Mesenchymal stem cell (in vitro differentiated cells and primary cell): ENCODE data around the gene MED13L.

ENCODE experiments used
- DNase-seq: peaks from one replicate; pipeline ENCODE4 v3.0.0-alpha.2; 2013
- H2AFZ ChIP-seq: one replicate; pipeline ENCODE4 v1.6.1; 2013; ENCODE audit warnings: low read depth, mild to moderate bottlenecking, control low read depth, inconsistent platforms, low read length, moderate library complexity
- H2AK5ac ChIP-seq: 2 replicates; pipeline ENCODE4 v1.6.1; 2013; ENCODE audit warnings: low read length, moderate library complexity, mild to moderate bottlenecking, inconsistent platforms; ENCODE audit not compliant: severe bottlenecking
- H2BK120ac ChIP-seq: one replicate; pipeline ENCODE4 v1.6.1; 2013; ENCODE audit warnings: low read depth, mild to moderate bottlenecking, inconsistent platforms, low read length, moderate library complexity
- H2BK12ac ChIP-seq, 2 experiments: one replicate each; pipeline ENCODE4 v1.6.1; 2013; ENCODE audit warnings: inconsistent platforms in 2 of 2, low read length in 2 of 2, mild to moderate bottlenecking in 2 of 2, moderate library complexity in 2 of 2, control low read depth in 1 of 2
- H2BK15ac ChIP-seq: one replicate; pipeline ENCODE4 v1.6.1; 2013; ENCODE audit warnings: mild to moderate bottlenecking, low read depth, inconsistent platforms; ENCODE audit not compliant: poor library complexity, severe bottlenecking
- H2BK5ac ChIP-seq: 2 replicates; pipeline ENCODE4 v1.6.1; 2013; ENCODE audit warnings: low read depth, mild to moderate bottlenecking, low read length, control low read depth, inconsistent platforms; ENCODE audit not compliant: poor library complexity, severe bottlenecking
- H3K14ac ChIP-seq, 2 experiments: one replicate each; pipeline ENCODE4 v1.6.1; 2013; ENCODE audit warnings: inconsistent platforms in 2 of 2, low read length in 2 of 2, control low read depth in 1 of 2, mild to moderate bottlenecking in 1 of 2, moderate library complexity in 1 of 2
- H3K18ac ChIP-seq, 2 experiments: one replicate each; pipeline ENCODE4 v1.6.1; 2013; ENCODE audit warnings: inconsistent platforms in 2 of 2, low read length in 2 of 2, control low read depth in 1 of 2, low read depth in 1 of 2, mild to moderate bottlenecking in 1 of 2
- H3K23ac ChIP-seq, 2 experiments: one replicate each; pipeline ENCODE4 v1.6.1; 2013; ENCODE audit warnings: inconsistent platforms in 2 of 2, low read length in 2 of 2, mild to moderate bottlenecking in 2 of 2, moderate library complexity in 2 of 2, control low read depth in 1 of 2
- H3K27ac ChIP-seq: 2 replicates; pipeline ENCODE4 v1.5.1; 2013; ENCODE audit warnings: mild to moderate bottlenecking, moderate library complexity, low read length, control low read depth, inconsistent platforms; ENCODE audit not compliant: poor library complexity, severe bottlenecking
- H3K27me3 ChIP-seq, 2 experiments: 2 replicates each; pipeline versions ENCODE4 v1.6.1 to v1.7.0; 2013; ENCODE audit warnings: low read length in 2 of 2, mild to moderate bottlenecking in 2 of 2, moderate library complexity in 2 of 2, control low read depth in 1 of 2, inconsistent platforms in 1 of 2; ENCODE audit not compliant: control insufficient read depth in 1 of 2, insufficient read depth in 1 of 2
- H3K36me3 ChIP-seq, 2 experiments: 2 replicates each; pipeline versions ENCODE4 v1.6.1 to v1.7.0; 2013; ENCODE audit warnings: low read length in 2 of 2, control low read depth in 1 of 2, inconsistent platforms in 1 of 2, low read depth in 1 of 2, mild to moderate bottlenecking in 1 of 2; ENCODE audit not compliant: insufficient read depth in 2 of 2, control insufficient read depth in 1 of 2
- H3K4ac ChIP-seq, 2 experiments: one replicate each; pipeline ENCODE4 v1.6.1; 2013; ENCODE audit warnings: inconsistent platforms in 2 of 2, low read length in 2 of 2, mild to moderate bottlenecking in 2 of 2, moderate library complexity in 2 of 2, control low read depth in 1 of 2, low read depth in 1 of 2
- H3K4me1 ChIP-seq: 2 replicates; pipeline ENCODE4 v1.6.1; 2013; ENCODE audit warnings: low read depth, low read length, control low read depth; ENCODE audit not compliant: control insufficient read depth, insufficient read depth
- H3K4me2 ChIP-seq: 2 replicates; pipeline ENCODE4 v1.6.1; 2013; ENCODE audit warnings: low read length, mild to moderate bottlenecking, inconsistent platforms; ENCODE audit not compliant: poor library complexity, severe bottlenecking
- H3K4me3 ChIP-seq, 2 experiments: 2 replicates each; pipeline versions ENCODE4 v1.5.1 to v1.7.0; 2013; ENCODE audit warnings: low read length in 2 of 2, mild to moderate bottlenecking in 2 of 2, control low read depth in 1 of 2, low read depth in 1 of 2; ENCODE audit not compliant: insufficient read depth in 1 of 2
- H3K79me1 ChIP-seq: replicated peaks from 2 replicates; pipeline ENCODE4 v1.6.1; 2013; ENCODE audit warnings: mild to moderate bottlenecking, control low read depth, low read length, inconsistent platforms; ENCODE audit not compliant: poor library complexity, severe bottlenecking
- H3K9ac ChIP-seq: 2 replicates; pipeline ENCODE4 v1.7.0; 2013; ENCODE audit warnings: mild to moderate bottlenecking, low read length, moderate library complexity
- H3K9me3 ChIP-seq: 2 replicates; pipeline ENCODE4 v1.7.0; 2013; ENCODE audit warnings: mild to moderate bottlenecking, low read length; ENCODE audit not compliant: control insufficient read depth
- H4K8ac ChIP-seq: one replicate; pipeline ENCODE4 v1.6.1; 2013; ENCODE audit warnings: inconsistent platforms, mild to moderate bottlenecking, low read length, moderate library complexity
- H4K91ac ChIP-seq: one replicate; pipeline ENCODE4 v1.6.1; 2013; ENCODE audit warnings: mild to moderate bottlenecking, low read length, inconsistent platforms
- whole genome bisulfite sequencing: methylation state at CpG from one replicate; pipeline ENCODE4 v1.1.7; 2013; ENCODE audit warnings: mixed read lengths; 5-methylcytosine and 5-hydroxymethylcytosine counted together

MED13L gene

GRCh38 chr12:116153983-116154382, 123.5 kb downstream of the MED13L start:
- Histone ChIP-seq H3K4me1 (peaks cover 7% of the 10 kb centered on the region), H3K36me3 (no peaks in the 10 kb centered on the region), H3K4me2 (no peak overlapping the region), H3K14ac (no peak overlapping the region), H3K9ac (no peak overlapping the region), H3K23ac (no peak overlapping the region), H3K18ac (peak overlapping the region in 1 of 2 experiments; percentile 21), H3K27me3 (no peaks in the 10 kb centered on the region), H2BK120ac (no peak overlapping the region), H3K79me1 (peaks cover 7% of the 10 kb centered on the region), H3K4me3 (no peak overlapping the region), H2BK15ac (no peak overlapping the region), H4K8ac (no peak overlapping the region), H2AFZ (no peak overlapping the region), H2AK5ac (peak overlapping the region; percentile 19), H2BK5ac (no peak overlapping the region), H3K9me3 (no peaks in the 10 kb centered on the region), H4K91ac (no peak overlapping the region), H3K27ac (peak overlapping the region; percentile 29), H3K4ac (no peak overlapping the region), H2BK12ac (no peak overlapping the region)
- WGBS: 89% methylated on average over 1 of the region's 2 CpGs
- no peak for DNase-seq

GRCh38 chr12:116153113-116153512, 124.4 kb downstream of the MED13L start:
- H3K9ac ChIP-seq: no peak overlapping the region
- no peak overlapping the region for H2AFZ ChIP-seq
- no peak overlapping the region for H3K4ac ChIP-seq
- no peak overlapping the region for H2BK120ac ChIP-seq
- H3K4me3 ChIP-seq: no peak overlapping the region
- H3K4me1 ChIP-seq: peaks cover 7% of the 10 kb centered on the region
- no peak overlapping the region for H4K8ac ChIP-seq
- no peak overlapping the region for H3K14ac ChIP-seq
- no peaks in the 10 kb centered on the region for H3K36me3 ChIP-seq
- H3K27ac ChIP-seq: peak overlapping the region; percentile 74
- H2BK5ac ChIP-seq: peak overlapping the region; percentile 31
- peak overlapping the region in 1 of 2 experiments; percentile 48 for H3K18ac ChIP-seq
- DNase-seq: no peak
- no peak overlapping the region for H2BK15ac ChIP-seq
- no peaks in the 10 kb centered on the region for H3K9me3 ChIP-seq
- peak overlapping the region; percentile 10 to 28 for H2BK12ac ChIP-seq
- H3K23ac ChIP-seq: no peak overlapping the region
- no peaks in the 10 kb centered on the region for H3K27me3 ChIP-seq
- no peak overlapping the region for H4K91ac ChIP-seq
- peaks cover 7% of the 10 kb centered on the region for H3K79me1 ChIP-seq
- peak overlapping the region; percentile 79 for H2AK5ac ChIP-seq
- no peak overlapping the region for H3K4me2 ChIP-seq

- peak; percentile 88 for DNase-seq
- H2BK12ac ChIP-seq: no peak overlapping the region
- H3K23ac ChIP-seq: no peak overlapping the region
- H3K27ac ChIP-seq: peak overlapping the region; percentile 66
- H3K9me3 ChIP-seq: no peaks in the 10 kb centered on the region
- H2AFZ ChIP-seq: no peak overlapping the region
- no peaks in the 10 kb centered on the region for H3K27me3 ChIP-seq
- H3K4me3 ChIP-seq: no peak overlapping the region
- H3K36me3 ChIP-seq: no peaks in the 10 kb centered on the region
- WGBS: 61% methylated on average over 2 of the region's 4 CpGs
- H3K4me1 ChIP-seq: peaks cover 7% of the 10 kb centered on the region
- peak overlapping the region in 1 of 2 experiments; percentile 66 for H3K18ac ChIP-seq
- no peak overlapping the region for H2BK15ac ChIP-seq
- H2BK5ac ChIP-seq: no peak overlapping the region
- H3K14ac ChIP-seq: no peak overlapping the region
- no peak overlapping the region for H2BK120ac ChIP-seq
- H3K4me2 ChIP-seq: peak overlapping the region; percentile 56
- H2AK5ac ChIP-seq: no peak overlapping the region
- no peak overlapping the region for H3K4ac ChIP-seq
- H4K91ac ChIP-seq: no peak overlapping the region
- no peak overlapping the region for H4K8ac ChIP-seq
- H3K79me1 ChIP-seq: peaks cover 4% of the 10 kb centered on the region
- H3K9ac ChIP-seq: no peak overlapping the region
These were observed 125.2 kb downstream of the MED13L start for GRCh38 chr12:116152268-116152667.

GRCh38 chr12:116150452-116150851, 127.0 kb downstream of the MED13L start:
- Histone ChIP-seq H2BK5ac (no peak overlapping the region), H3K36me3 (no peaks in the 10 kb centered on the region), H3K9me3 (no peaks in the 10 kb centered on the region), H2BK12ac (no peak overlapping the region), H3K4me2 (no peak overlapping the region), H2BK120ac (no peak overlapping the region), H3K27me3 (no peaks in the 10 kb centered on the region), H3K9ac (no peak overlapping the region), H3K27ac (no peak overlapping the region), H3K4ac (no peak overlapping the region), H3K23ac (no peak overlapping the region), H2BK15ac (no peak overlapping the region), H3K4me3 (no peak overlapping the region), H3K14ac (no peak overlapping the region), H3K18ac (no peak overlapping the region), H4K91ac (no peak overlapping the region), H2AFZ (no peak overlapping the region), H4K8ac (no peak overlapping the region), H3K4me1 (peaks cover 9% of the 10 kb centered on the region), H3K79me1 (peaks cover 2% of the 10 kb centered on the region), H2AK5ac (no peak overlapping the region)
- DNase-seq: no peak
- WGBS: 92% methylated on average over 3 of the region's 5 CpGs
